ENCODE results near the gene ZNF750. TPM values are rescaled to one million over a fixed set of nuclear protein-coding genes. Genes with fewer than 3 reads are reported as not detected.

ZNF750 gene
- total RNA-seq, 1 experiment from 2014 or later = 0.44 TPM

DNA sequence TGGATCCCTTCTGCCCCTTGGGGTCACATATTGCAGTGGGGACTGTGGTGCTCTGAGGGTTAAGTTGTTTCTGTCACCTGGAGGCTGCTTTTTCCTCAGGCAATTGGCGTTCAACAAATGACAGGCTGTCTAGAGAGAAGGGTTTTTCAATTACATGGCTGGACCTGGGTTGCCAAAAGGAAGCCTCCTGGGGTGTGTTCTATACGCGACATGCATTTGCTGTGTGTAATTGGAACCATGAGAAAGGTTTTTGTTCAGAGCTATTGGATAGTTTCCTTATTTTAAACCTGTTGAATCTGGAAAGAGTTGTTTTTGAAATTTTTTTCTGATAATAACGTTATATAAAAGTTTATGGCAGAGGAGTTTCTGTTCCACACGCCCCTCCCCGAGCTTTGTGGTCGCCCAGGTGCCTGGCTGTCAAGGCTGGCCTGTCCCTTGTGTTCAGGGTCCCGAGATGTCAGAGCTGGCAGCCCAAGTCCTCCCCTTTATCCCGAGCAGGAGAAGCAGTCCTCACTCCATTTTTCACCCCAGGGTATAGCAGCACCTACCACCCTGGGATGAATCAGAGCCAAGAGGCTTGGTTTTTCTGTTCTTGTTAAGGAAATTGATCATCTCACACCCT is 26.1 kb upstream of the ZNF750 start:
- Histone ChIP-seq H3K79me2 (ENCODE audit: low read depth) (peaks cover 18% of the 10 kb centered on the region), H3K27me3 (ENCODE audit: insufficient read depth, low read depth) (no peaks in the 10 kb centered on the region), H3K9me2 (ENCODE audit: insufficient read depth) (no peaks in the 10 kb centered on the region), H4K20me1 (ENCODE audit: insufficient read depth) (no peaks in the 10 kb centered on the region), H3K4me2 (no peak overlapping the region), H2AFZ (no peak overlapping the region), H3K27ac (no peak overlapping the region), H3F3A (ENCODE audit: insufficient read depth, low read depth) (0 out of 2 replicates have a peak, but pooled peaks cover 6% of the 10 kb centered on the region), H3K4me1 (replicated peaks; ENCODE audit: insufficient read depth) (peaks cover 15% of the 10 kb centered on the region), H3K36me3 (ENCODE audit: low read depth) (no peaks in the 10 kb centered on the region), H3K4me3 (no peak overlapping the region), H3K9me3 (ENCODE audit: insufficient read depth, low read depth) (no peaks in the 10 kb centered on the region)
- no peak for TF ChIP-seq EZH2 (IDR thresholded peaks at IDR 0.05; ENCODE audit: low read depth)
- no TSS peak for BruUV-seq (replicated peaks)
- ChIA-PET POLR2A (ENCODE audit: unreplicated experiment) (no interaction called here), CTCF (no interaction called here)
- DNase-seq = no peak
- intact Hi-C loops (cut with micrococcal nuclease; ENCODE audit: unreplicated experiment) = no loop called here

- no peaks in the 10 kb centered on the region for H4K20me1 ChIP-seq (ENCODE audit: insufficient read depth)
- no peaks in the 10 kb centered on the region for H3K27me3 ChIP-seq (ENCODE audit: insufficient read depth, low read depth)
- H3K9me2 ChIP-seq (ENCODE audit: insufficient read depth) = no peaks in the 10 kb centered on the region
- CTCF ChIA-PET = no interaction called here
- H3K4me2 ChIP-seq = no peak overlapping the region
- no TSS peak for BruUV-seq (replicated peaks)
- no peak overlapping the region for H2AFZ ChIP-seq
- TF ChIP-seq, protein P1, sequence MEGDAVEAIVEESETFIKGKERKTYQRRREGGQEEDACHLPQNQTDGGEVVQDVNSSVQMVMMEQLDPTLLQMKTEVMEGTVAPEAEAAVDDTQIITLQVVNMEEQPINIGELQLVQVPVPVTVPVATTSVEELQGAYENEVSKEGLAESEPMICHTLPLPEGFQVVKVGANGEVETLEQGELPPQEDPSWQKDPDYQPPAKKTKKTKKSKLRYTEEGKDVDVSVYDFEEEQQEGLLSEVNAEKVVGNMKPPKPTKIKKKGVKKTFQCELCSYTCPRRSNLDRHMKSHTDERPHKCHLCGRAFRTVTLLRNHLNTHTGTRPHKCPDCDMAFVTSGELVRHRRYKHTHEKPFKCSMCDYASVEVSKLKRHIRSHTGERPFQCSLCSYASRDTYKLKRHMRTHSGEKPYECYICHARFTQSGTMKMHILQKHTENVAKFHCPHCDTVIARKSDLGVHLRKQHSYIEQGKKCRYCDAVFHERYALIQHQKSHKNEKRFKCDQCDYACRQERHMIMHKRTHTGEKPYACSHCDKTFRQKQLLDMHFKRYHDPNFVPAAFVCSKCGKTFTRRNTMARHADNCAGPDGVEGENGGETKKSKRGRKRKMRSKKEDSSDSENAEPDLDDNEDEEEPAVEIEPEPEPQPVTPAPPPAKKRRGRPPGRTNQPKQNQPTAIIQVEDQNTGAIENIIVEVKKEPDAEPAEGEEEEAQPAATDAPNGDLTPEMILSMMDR (conservative IDR thresholded peaks at IDR 0.05) = no peak
- TF ChIP-seq EZH2 (IDR thresholded peaks at IDR 0.05; ENCODE audit: low read depth) = no peak
- no peaks in the 10 kb centered on the region for H3K9me3 ChIP-seq (ENCODE audit: insufficient read depth, low read depth)
- intact Hi-C loops (cut with micrococcal nuclease; ENCODE audit: unreplicated experiment) = no loop called here
- H3K79me2 ChIP-seq (ENCODE audit: low read depth) = peaks cover 24% of the 10 kb centered on the region
- DNase-seq = no peak
- H3K36me3 ChIP-seq (ENCODE audit: low read depth) = no peaks in the 10 kb centered on the region
- no peak overlapping the region for H3K4me3 ChIP-seq
- H3F3A ChIP-seq (ENCODE audit: insufficient read depth, low read depth) = peaks cover 9% of the 10 kb centered on the region
- POLR2A ChIA-PET (ENCODE audit: unreplicated experiment) = no interaction called here
- H3K27ac ChIP-seq = no peak overlapping the region
- peaks cover 21% of the 10 kb centered on the region for H3K4me1 ChIP-seq (replicated peaks; ENCODE audit: insufficient read depth)
These were observed 25.5 kb upstream of the ZNF750 start for GRCh38 chr17:82865274-82865673.

- Histone ChIP-seq H3K9me3 (ENCODE audit: insufficient read depth, low read depth) (no peaks in the 10 kb centered on the region), H2AFZ (no peak overlapping the region), H3F3A (ENCODE audit: insufficient read depth, low read depth) (peaks cover 11% of the 10 kb centered on the region), H3K79me2 (ENCODE audit: low read depth) (peaks cover 25% of the 10 kb centered on the region), H3K4me3 (no peak overlapping the region), H3K9me2 (ENCODE audit: insufficient read depth) (no peaks in the 10 kb centered on the region), H3K27me3 (ENCODE audit: insufficient read depth, low read depth) (no peaks in the 10 kb centered on the region), H3K36me3 (ENCODE audit: low read depth) (no peaks in the 10 kb centered on the region), H3K27ac (no peak overlapping the region), H3K4me2 (no peak overlapping the region), H3K4me1 (replicated peaks; ENCODE audit: insufficient read depth) (peaks cover 24% of the 10 kb centered on the region), H4K20me1 (ENCODE audit: insufficient read depth) (no peaks in the 10 kb centered on the region)
- ChIA-PET CTCF (interaction anchor here (0.9 kb wide), 1 partner anchor 83 kb away, joined by 3 read pairs; no protein-coding TSS in a partner anchor), POLR2A (ENCODE audit: unreplicated experiment) (no interaction called here)
- no peak for DNase-seq
- TF ChIP-seq EZH2 (IDR thresholded peaks at IDR 0.05; ENCODE audit: low read depth) = no peak
- TF ChIP-seq, protein P1 (conservative IDR thresholded peaks at IDR 0.05) = no peak
- no TSS peak for BruUV-seq (replicated peaks)
- intact Hi-C loops (cut with micrococcal nuclease; ENCODE audit: unreplicated experiment) = no loop called here
These were observed 25.0 kb upstream of the ZNF750 start for GRCh38 chr17:82864713-82865248.
